Measurements from ENCODE around the gene CYP21A2. TPM values are rescaled to one million over a fixed set of nuclear protein-coding genes. Genes with fewer than 3 reads are reported as not detected.
"Not testable (repeated sequence)": the region's sequence is repeated elsewhere in the genome, so short reads cannot be mapped to it uniquely, and the experiment has no call there.

CYP21A2 gene
- 0.17 TPM for polyA plus RNA-seq (2013, experiment 1 of 2)
- 0.10 TPM for polyA plus RNA-seq (2013, experiment 2 of 2)

DNA sequence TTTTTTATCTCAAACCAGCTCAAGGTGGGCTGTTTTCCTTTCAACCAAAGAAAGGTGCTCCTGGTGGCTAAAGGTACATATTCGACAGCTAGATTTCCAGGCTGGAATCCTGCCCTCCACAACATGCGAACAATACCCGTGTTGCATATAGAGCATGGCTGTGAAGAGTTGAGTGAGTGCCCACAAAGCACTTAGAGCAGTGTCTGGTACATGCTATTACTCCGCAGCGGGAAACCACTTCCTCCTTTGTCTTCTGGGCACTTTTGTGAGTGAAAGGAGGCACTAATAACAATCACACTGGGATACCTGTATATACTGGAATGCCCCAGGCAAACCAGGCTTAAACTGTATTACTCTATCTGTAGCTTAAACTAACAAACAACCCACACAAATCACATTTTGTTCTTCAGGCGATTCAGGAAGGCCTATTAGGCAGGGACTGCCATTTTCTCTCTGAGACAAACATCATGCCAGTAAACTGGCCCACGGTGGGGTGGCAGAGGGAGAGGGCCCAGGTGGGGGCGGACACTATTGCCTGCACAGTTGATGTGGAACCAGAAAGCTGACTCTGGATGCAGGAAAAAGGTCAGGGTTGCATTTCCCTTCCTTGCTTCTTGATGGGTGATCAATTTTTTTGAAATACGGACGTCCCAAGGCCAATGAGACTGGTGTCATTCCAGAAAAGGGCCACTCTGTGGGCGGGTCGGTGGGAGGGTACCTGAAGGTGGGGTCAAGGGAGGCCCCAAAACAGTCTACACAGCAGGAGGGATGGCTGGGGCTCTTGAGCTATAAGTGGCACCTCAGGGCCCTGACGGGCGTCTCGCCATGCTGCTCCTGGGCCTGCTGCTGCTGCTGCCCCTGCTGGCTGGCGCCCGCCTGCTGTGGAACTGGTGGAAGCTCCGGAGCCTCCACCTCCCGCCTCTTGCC lies at the start of gene CYP21A2:
CYP21A2 (plus strand) TSS at position 818 of the 927 bp plus-strand sequence; CDS start at position 826, 8 bp downstream.
- H3K18ac ChIP-seq (ENCODE audit: low read depth in 1 of 2, low read length in 2 of 2); H3K27me3 ChIP-seq (ENCODE audit: control insufficient read depth in 1 of 2, insufficient read depth in 1 of 2, low read length in 2 of 2); H3K23ac ChIP-seq (ENCODE audit: low read length in 2 of 2); DNase-seq; H3K4me3 ChIP-seq (ENCODE audit: insufficient read depth in 1 of 2, low read depth in 1 of 2, low read length in 2 of 2); H2BK15ac ChIP-seq (ENCODE audit: low read depth, poor library complexity, severe bottlenecking); H2BK12ac ChIP-seq (ENCODE audit: low read length in 2 of 2); H2AK5ac ChIP-seq (ENCODE audit: low read length, severe bottlenecking); H3K79me1 ChIP-seq (replicated peaks; ENCODE audit: low read length, poor library complexity, severe bottlenecking); H3K4ac ChIP-seq (ENCODE audit: low read depth in 1 of 2, low read length in 2 of 2); H3K4me1 ChIP-seq (ENCODE audit: control insufficient read depth, insufficient read depth, low read depth, low read length); H3K27ac ChIP-seq (ENCODE audit: low read length, poor library complexity, severe bottlenecking); H2BK120ac ChIP-seq (ENCODE audit: low read depth, low read length); H3K4me2 ChIP-seq (ENCODE audit: low read length, poor library complexity, severe bottlenecking); H3K36me3 ChIP-seq (ENCODE audit: control insufficient read depth in 1 of 2, insufficient read depth in 2 of 2, low read depth in 1 of 2, low read length in 2 of 2); H2BK5ac ChIP-seq (ENCODE audit: low read depth, low read length, poor library complexity, severe bottlenecking); H2AFZ ChIP-seq (ENCODE audit: low read depth, low read length); H3K14ac ChIP-seq (ENCODE audit: low read length in 2 of 2); H4K8ac ChIP-seq (ENCODE audit: low read length); H4K91ac ChIP-seq (ENCODE audit: low read length); H3K9ac ChIP-seq (ENCODE audit: low read length); H3K9me3 ChIP-seq (ENCODE audit: control insufficient read depth, low read length): not testable (repeated sequence)
- WGBS = 94% methylated on average over 7 of the region's 19 CpGs

- not testable (repeated sequence) for H3K27ac ChIP-seq (ENCODE audit: low read length, poor library complexity, severe bottlenecking); H4K91ac ChIP-seq (ENCODE audit: low read length); H3K27me3 ChIP-seq (ENCODE audit: control insufficient read depth in 1 of 2, insufficient read depth in 1 of 2, low read length in 2 of 2); H2BK5ac ChIP-seq (ENCODE audit: low read depth, low read length, poor library complexity, severe bottlenecking); H2AFZ ChIP-seq (ENCODE audit: low read depth, low read length); H3K4ac ChIP-seq (ENCODE audit: low read depth in 1 of 2, low read length in 2 of 2); H3K18ac ChIP-seq (ENCODE audit: low read depth in 1 of 2, low read length in 2 of 2); H3K79me1 ChIP-seq (replicated peaks; ENCODE audit: low read length, poor library complexity, severe bottlenecking); H3K9me3 ChIP-seq (ENCODE audit: control insufficient read depth, low read length); H3K23ac ChIP-seq (ENCODE audit: low read length in 2 of 2); H3K4me3 ChIP-seq (ENCODE audit: insufficient read depth in 1 of 2, low read depth in 1 of 2, low read length in 2 of 2); DNase-seq; H2BK120ac ChIP-seq (ENCODE audit: low read depth, low read length); H3K9ac ChIP-seq (ENCODE audit: low read length); H3K36me3 ChIP-seq (ENCODE audit: control insufficient read depth in 1 of 2, insufficient read depth in 2 of 2, low read depth in 1 of 2, low read length in 2 of 2); H3K14ac ChIP-seq (ENCODE audit: low read length in 2 of 2); H4K8ac ChIP-seq (ENCODE audit: low read length); H2BK15ac ChIP-seq (ENCODE audit: low read depth, poor library complexity, severe bottlenecking); H2BK12ac ChIP-seq (ENCODE audit: low read length in 2 of 2); H3K4me2 ChIP-seq (ENCODE audit: low read length, poor library complexity, severe bottlenecking); H3K4me1 ChIP-seq (ENCODE audit: control insufficient read depth, insufficient read depth, low read depth, low read length); H2AK5ac ChIP-seq (ENCODE audit: low read length, severe bottlenecking)
- WGBS = no CpG with 5 or more reads among the region's 10 CpGs
These were observed 48.9 kb upstream of the CYP21A2 start for GRCh38 chr6:31989363-31989762.

DNA sequence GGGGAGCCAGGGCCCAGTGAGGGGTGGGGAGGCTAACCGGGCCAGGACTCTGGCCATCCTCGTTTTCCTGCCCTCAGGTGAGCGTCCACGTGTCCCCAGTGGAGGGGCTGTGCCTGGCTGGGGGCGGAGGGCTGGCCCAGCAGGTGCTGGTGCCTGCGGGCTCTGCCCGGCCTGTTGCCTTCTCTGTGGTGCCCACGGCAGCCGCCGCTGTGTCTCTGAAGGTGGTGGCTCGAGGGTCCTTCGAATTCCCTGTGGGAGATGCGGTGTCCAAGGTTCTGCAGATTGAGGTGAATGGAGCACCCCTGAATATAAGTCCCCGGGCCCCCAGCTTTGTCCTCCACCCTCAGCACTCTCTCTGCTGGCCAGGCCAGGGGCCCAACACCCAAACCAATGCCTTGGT lies 43.8 kb upstream of the CYP21A2 start:
- not testable (repeated sequence) for H4K8ac ChIP-seq (ENCODE audit: low read length); H2BK120ac ChIP-seq (ENCODE audit: low read depth, low read length); H3K9me3 ChIP-seq (ENCODE audit: control insufficient read depth, low read length); H2AK5ac ChIP-seq (ENCODE audit: low read length, severe bottlenecking); H2BK15ac ChIP-seq (ENCODE audit: low read depth, poor library complexity, severe bottlenecking); H3K9ac ChIP-seq (ENCODE audit: low read length); H3K36me3 ChIP-seq (ENCODE audit: control insufficient read depth in 1 of 2, insufficient read depth in 2 of 2, low read depth in 1 of 2, low read length in 2 of 2); H4K91ac ChIP-seq (ENCODE audit: low read length); H2AFZ ChIP-seq (ENCODE audit: low read depth, low read length); H3K4me3 ChIP-seq (ENCODE audit: insufficient read depth in 1 of 2, low read depth in 1 of 2, low read length in 2 of 2); H3K27ac ChIP-seq (ENCODE audit: low read length, poor library complexity, severe bottlenecking); H3K23ac ChIP-seq (ENCODE audit: low read length in 2 of 2); H3K79me1 ChIP-seq (replicated peaks; ENCODE audit: low read length, poor library complexity, severe bottlenecking); DNase-seq; H3K18ac ChIP-seq (ENCODE audit: low read depth in 1 of 2, low read length in 2 of 2); H3K4ac ChIP-seq (ENCODE audit: low read depth in 1 of 2, low read length in 2 of 2); H3K4me1 ChIP-seq (ENCODE audit: control insufficient read depth, insufficient read depth, low read depth, low read length); H3K27me3 ChIP-seq (ENCODE audit: control insufficient read depth in 1 of 2, insufficient read depth in 1 of 2, low read length in 2 of 2); H2BK12ac ChIP-seq (ENCODE audit: low read length in 2 of 2); H3K4me2 ChIP-seq (ENCODE audit: low read length, poor library complexity, severe bottlenecking); H2BK5ac ChIP-seq (ENCODE audit: low read depth, low read length, poor library complexity, severe bottlenecking); H3K14ac ChIP-seq (ENCODE audit: low read length in 2 of 2)
- WGBS = no CpG with 5 or more reads among the region's 14 CpGs

DNA sequence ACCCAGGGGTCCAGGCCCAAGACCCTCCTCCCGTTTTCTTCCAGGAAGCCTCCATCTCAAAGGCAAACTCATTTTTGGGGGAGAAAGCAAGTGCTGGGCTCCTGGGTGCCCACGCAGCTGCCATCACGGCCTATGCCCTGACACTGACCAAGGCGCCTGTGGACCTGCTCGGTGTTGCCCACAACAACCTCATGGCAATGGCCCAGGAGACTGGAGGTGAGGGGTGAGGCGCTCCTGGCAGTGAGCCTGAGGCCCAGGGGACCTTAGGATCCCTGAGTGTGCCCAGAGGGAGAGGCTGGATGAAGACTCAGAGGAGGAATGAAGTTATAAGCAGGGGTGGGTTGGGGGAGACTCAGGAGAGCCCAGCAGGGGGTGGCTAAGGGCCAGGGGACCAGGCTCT lies 41.8 kb upstream of the CYP21A2 start:
- not testable (repeated sequence) for H2BK120ac ChIP-seq (ENCODE audit: low read depth, low read length); H3K14ac ChIP-seq (ENCODE audit: low read length in 2 of 2); H3K4ac ChIP-seq (ENCODE audit: low read depth in 1 of 2, low read length in 2 of 2); H2BK12ac ChIP-seq (ENCODE audit: low read length in 2 of 2); H4K8ac ChIP-seq (ENCODE audit: low read length); H2BK15ac ChIP-seq (ENCODE audit: low read depth, poor library complexity, severe bottlenecking); H3K4me3 ChIP-seq (ENCODE audit: insufficient read depth in 1 of 2, low read depth in 1 of 2, low read length in 2 of 2); H3K9ac ChIP-seq (ENCODE audit: low read length); H3K4me1 ChIP-seq (ENCODE audit: control insufficient read depth, insufficient read depth, low read depth, low read length); H3K36me3 ChIP-seq (ENCODE audit: control insufficient read depth in 1 of 2, insufficient read depth in 2 of 2, low read depth in 1 of 2, low read length in 2 of 2); H2AFZ ChIP-seq (ENCODE audit: low read depth, low read length); H3K4me2 ChIP-seq (ENCODE audit: low read length, poor library complexity, severe bottlenecking); H3K9me3 ChIP-seq (ENCODE audit: control insufficient read depth, low read length); H4K91ac ChIP-seq (ENCODE audit: low read length); H2AK5ac ChIP-seq (ENCODE audit: low read length, severe bottlenecking); H3K23ac ChIP-seq (ENCODE audit: low read length in 2 of 2); H2BK5ac ChIP-seq (ENCODE audit: low read depth, low read length, poor library complexity, severe bottlenecking); H3K27ac ChIP-seq (ENCODE audit: low read length, poor library complexity, severe bottlenecking); DNase-seq; H3K18ac ChIP-seq (ENCODE audit: low read depth in 1 of 2, low read length in 2 of 2); H3K79me1 ChIP-seq (replicated peaks; ENCODE audit: low read length, poor library complexity, severe bottlenecking); H3K27me3 ChIP-seq (ENCODE audit: control insufficient read depth in 1 of 2, insufficient read depth in 1 of 2, low read length in 2 of 2)
- 74% methylated on average over 2 of the region's 6 CpGs for WGBS

Measured in mesenchymal stem cell (in vitro differentiated cells and primary cell).